Astrocyte of the hippocampus (primary cell): Measurements from ENCODE around the gene COL4A1.

Experiments used
- DNase-seq: peaks from one replicate; pipeline ENCODE4 v3.0.0; 2011; ENCODE audit warnings: low read depth, low spot score

Gene COL4A1

GRCh38 chr13:110258876-110259631 is 47.9 kb downstream of the COL4A1 start:
- DNase-seq = no peak

- peak; percentile 49 for DNase-seq
Measured at GRCh38 chr13:110257408-110257807, 49.5 kb downstream of the COL4A1 start.

GRCh38 chr13:110256126-110256905 is 50.6 kb downstream of the COL4A1 start:
- no peak for DNase-seq

GRCh38 chr13:110254751-110255553 is 52.0 kb downstream of the COL4A1 start:
- DNase-seq = no peak

- no peak for DNase-seq
Measured at GRCh38 chr13:110254151-110254679, 52.7 kb downstream of the COL4A1 start.

- no peak for DNase-seq
Measured at GRCh38 chr13:110251193-110251819, 55.7 kb downstream of the COL4A1 start.

GRCh38 chr13:110250258-110250891 is 56.6 kb downstream of the COL4A1 start:
- DNase-seq = peak; percentile 54

GRCh38 chr13:110249326-110249725 is 57.6 kb downstream of the COL4A1 start:
- no peak for DNase-seq

GRCh38 chr13:110248449-110249143 is 58.4 kb downstream of the COL4A1 start:
- no peak for DNase-seq

- DNase-seq = no peak
Measured at GRCh38 chr13:110246530-110246929, 60.4 kb downstream of the COL4A1 start.

GRCh38 chr13:110245416-110245899 is 61.5 kb downstream of the COL4A1 start:
- DNase-seq = peak; percentile 48

- DNase-seq = no peak
Measured at GRCh38 chr13:110244976-110245375, 62.0 kb downstream of the COL4A1 start.

- DNase-seq = no peak
Measured at GRCh38 chr13:110244071-110244830, 62.7 kb downstream of the COL4A1 start.

- no peak for DNase-seq
Measured at GRCh38 chr13:110242615-110243014, 64.3 kb downstream of the COL4A1 start.

GRCh38 chr13:110240943-110241342 is 66.0 kb downstream of the COL4A1 start:
- no peak for DNase-seq

- DNase-seq = no peak
Measured at GRCh38 chr13:110240352-110240751, 66.6 kb downstream of the COL4A1 start.

GRCh38 chr13:110239280-110240125 is 67.5 kb downstream of the COL4A1 start:
- DNase-seq = no peak

- no peak for DNase-seq
Measured at GRCh38 chr13:110238818-110239195, 68.2 kb downstream of the COL4A1 start.
